Measurements from ENCODE around the gene PTBP1.

Gene PTBP1

GRCh38 chr19:772730-773436 is 24.4 kb upstream of the PTBP1 start:
- DNase-seq (ENCODE audit: low read depth, low spot score), result no peak

- DNase-seq (ENCODE audit: low read depth, low spot score), result no peak
Observed at GRCh38 chr19:776549-776948, 20.7 kb upstream of the PTBP1 start.

GRCh38 chr19:778910-779653 is 18.2 kb upstream of the PTBP1 start:
- no peak for DNase-seq (ENCODE audit: low read depth, low spot score)

GRCh38 chr19:780935-781334 is 16.3 kb upstream of the PTBP1 start:
- no peak for DNase-seq (ENCODE audit: low read depth, low spot score)

GRCh38 chr19:781800-782184 is 15.5 kb upstream of the PTBP1 start:
- DNase-seq (ENCODE audit: low read depth, low spot score), result no peak

- no peak for DNase-seq (ENCODE audit: low read depth, low spot score)
Observed at GRCh38 chr19:782185-782877, 14.9 kb upstream of the PTBP1 start.

GRCh38 chr19:782878-783668 is 14.2 kb upstream of the PTBP1 start:
- no peak for DNase-seq (ENCODE audit: low read depth, low spot score)

GRCh38 chr19:784541-784940 is 12.7 kb upstream of the PTBP1 start:
- no peak for DNase-seq (ENCODE audit: low read depth, low spot score)

- DNase-seq (ENCODE audit: low read depth, low spot score), result no peak
Observed at GRCh38 chr19:787536-787935, 9.7 kb upstream of the PTBP1 start.

GRCh38 chr19:788686-788982 is 8.6 kb upstream of the PTBP1 start:
- no peak for DNase-seq (ENCODE audit: low read depth, low spot score)

GRCh38 chr19:788983-789700 is 8.1 kb upstream of the PTBP1 start:
- no peak for DNase-seq (ENCODE audit: low read depth, low spot score)

- DNase-seq (ENCODE audit: low read depth, low spot score), result no peak
Observed at GRCh38 chr19:789701-790060, 7.6 kb upstream of the PTBP1 start.

- no peak for DNase-seq (ENCODE audit: low read depth, low spot score)
Observed at GRCh38 chr19:791007-791566, 6.2 kb upstream of the PTBP1 start.

- DNase-seq (ENCODE audit: low read depth, low spot score), result no peak
Observed at GRCh38 chr19:791567-792305, 5.5 kb upstream of the PTBP1 start.

GRCh38 chr19:792306-792885 is 4.9 kb upstream of the PTBP1 start:
- no peak for DNase-seq (ENCODE audit: low read depth, low spot score)

GRCh38 chr19:793806-794205 is 3.4 kb upstream of the PTBP1 start:
- DNase-seq (ENCODE audit: low read depth, low spot score), result no peak

GRCh38 chr19:795073-795611 is 2.1 kb upstream of the PTBP1 start:
- no peak for DNase-seq (ENCODE audit: low read depth, low spot score)

GRCh38 chr19:795691-796581 is 1.3 kb upstream of the PTBP1 start:
- no peak for DNase-seq (ENCODE audit: low read depth, low spot score)

Measured in activated CD4-positive, CD25-positive, alpha-beta regulatory T cell treated with anti-CD3 and anti-CD28 coated beads, Interleukin-2, amount 50 U/mL, for 16 hours (primary cell).